ENCODE results near the gene CISD3.
A peak's percentile ranks its signal among the peaks of the same experiment; 100 is the strongest.

GRCh38 chr17:38732376-38733281 lies 2.5 kb downstream of the CISD3 start:
- TF ChIP-seq RAD21 (IDR thresholded peaks at IDR 0.05) (peak in 1 of 2 donors; percentile 23), GABPA (IDR thresholded peaks at IDR 0.05 in 1 of 2, conservative IDR thresholded peaks at IDR 0.05 in 1 of 2) (peak in 1 of 2 donors; percentile 12), REST (IDR thresholded peaks at IDR 0.05) (peak; percentile 35), EGR1 (IDR thresholded peaks at IDR 0.05; ENCODE audit: low read depth in 2 of 2) (no peak), TAF1 (conservative IDR thresholded peaks at IDR 0.05) (no peak), YY1 (IDR thresholded peaks at IDR 0.05) (peak; percentile 62), MAX (IDR thresholded peaks at IDR 0.05) (no peak), NR2F2 (IDR thresholded peaks at IDR 0.05) (no peak), RXRA (IDR thresholded peaks at IDR 0.05) (peak; percentile 27 to 67), SP1 (IDR thresholded peaks at IDR 0.05) (peak; percentile 49), JUND (IDR thresholded peaks at IDR 0.05) (no peak)
- TF ChIP-seq, protein P1, sequence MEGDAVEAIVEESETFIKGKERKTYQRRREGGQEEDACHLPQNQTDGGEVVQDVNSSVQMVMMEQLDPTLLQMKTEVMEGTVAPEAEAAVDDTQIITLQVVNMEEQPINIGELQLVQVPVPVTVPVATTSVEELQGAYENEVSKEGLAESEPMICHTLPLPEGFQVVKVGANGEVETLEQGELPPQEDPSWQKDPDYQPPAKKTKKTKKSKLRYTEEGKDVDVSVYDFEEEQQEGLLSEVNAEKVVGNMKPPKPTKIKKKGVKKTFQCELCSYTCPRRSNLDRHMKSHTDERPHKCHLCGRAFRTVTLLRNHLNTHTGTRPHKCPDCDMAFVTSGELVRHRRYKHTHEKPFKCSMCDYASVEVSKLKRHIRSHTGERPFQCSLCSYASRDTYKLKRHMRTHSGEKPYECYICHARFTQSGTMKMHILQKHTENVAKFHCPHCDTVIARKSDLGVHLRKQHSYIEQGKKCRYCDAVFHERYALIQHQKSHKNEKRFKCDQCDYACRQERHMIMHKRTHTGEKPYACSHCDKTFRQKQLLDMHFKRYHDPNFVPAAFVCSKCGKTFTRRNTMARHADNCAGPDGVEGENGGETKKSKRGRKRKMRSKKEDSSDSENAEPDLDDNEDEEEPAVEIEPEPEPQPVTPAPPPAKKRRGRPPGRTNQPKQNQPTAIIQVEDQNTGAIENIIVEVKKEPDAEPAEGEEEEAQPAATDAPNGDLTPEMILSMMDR (IDR thresholded peaks at IDR 0.05; ENCODE audit: low read depth, low read length, missing input control): no peak
- TF ChIP-seq, protein P2, sequence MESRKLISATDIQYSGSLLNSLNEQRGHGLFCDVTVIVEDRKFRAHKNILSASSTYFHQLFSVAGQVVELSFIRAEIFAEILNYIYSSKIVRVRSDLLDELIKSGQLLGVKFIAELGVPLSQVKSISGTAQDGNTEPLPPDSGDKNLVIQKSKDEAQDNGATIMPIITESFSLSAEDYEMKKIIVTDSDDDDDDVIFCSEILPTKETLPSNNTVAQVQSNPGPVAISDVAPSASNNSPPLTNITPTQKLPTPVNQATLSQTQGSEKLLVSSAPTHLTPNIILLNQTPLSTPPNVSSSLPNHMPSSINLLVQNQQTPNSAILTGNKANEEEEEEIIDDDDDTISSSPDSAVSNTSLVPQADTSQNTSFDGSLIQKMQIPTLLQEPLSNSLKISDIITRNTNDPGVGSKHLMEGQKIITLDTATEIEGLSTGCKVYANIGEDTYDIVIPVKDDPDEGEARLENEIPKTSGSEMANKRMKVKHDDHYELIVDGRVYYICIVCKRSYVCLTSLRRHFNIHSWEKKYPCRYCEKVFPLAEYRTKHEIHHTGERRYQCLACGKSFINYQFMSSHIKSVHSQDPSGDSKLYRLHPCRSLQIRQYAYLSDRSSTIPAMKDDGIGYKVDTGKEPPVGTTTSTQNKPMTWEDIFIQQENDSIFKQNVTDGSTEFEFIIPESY (IDR thresholded peaks at IDR 0.05): no peak
- TF ChIP-seq, protein P3, sequence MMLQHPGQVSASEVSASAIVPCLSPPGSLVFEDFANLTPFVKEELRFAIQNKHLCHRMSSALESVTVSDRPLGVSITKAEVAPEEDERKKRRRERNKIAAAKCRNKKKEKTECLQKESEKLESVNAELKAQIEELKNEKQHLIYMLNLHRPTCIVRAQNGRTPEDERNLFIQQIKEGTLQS (IDR thresholded peaks at IDR 0.05): no peak

All from liver (tissue), 3 donors.